Mammary epithelial cell (primary cell): Measurements from ENCODE around the gene ALK.

ENCODE experiments used
- EZH2 ChIP-seq: IDR thresholded peaks from 2 replicates; pipeline ENCODE4 v1.6.1; 2012; ENCODE audit warnings: low read length, inconsistent platforms, borderline replicate concordance
- TF ChIP-seq, protein P1 (sequence below), 2 donors: IDR thresholded peaks in 1 of 2; conservative IDR thresholded peaks in 1 of 2; 2 replicates each; pipeline ENCODE4 v1.5.1; 2011 to 2012; ENCODE audit warnings: inconsistent platforms in 2 of 2, low read length in 2 of 2, mild to moderate bottlenecking in 2 of 2, control low read depth in 1 of 2, low read depth in 1 of 2; ENCODE audit not compliant: insufficient read depth in 1 of 2; ENCODE audit errors: extremely low read depth in 1 of 2

DNA sequence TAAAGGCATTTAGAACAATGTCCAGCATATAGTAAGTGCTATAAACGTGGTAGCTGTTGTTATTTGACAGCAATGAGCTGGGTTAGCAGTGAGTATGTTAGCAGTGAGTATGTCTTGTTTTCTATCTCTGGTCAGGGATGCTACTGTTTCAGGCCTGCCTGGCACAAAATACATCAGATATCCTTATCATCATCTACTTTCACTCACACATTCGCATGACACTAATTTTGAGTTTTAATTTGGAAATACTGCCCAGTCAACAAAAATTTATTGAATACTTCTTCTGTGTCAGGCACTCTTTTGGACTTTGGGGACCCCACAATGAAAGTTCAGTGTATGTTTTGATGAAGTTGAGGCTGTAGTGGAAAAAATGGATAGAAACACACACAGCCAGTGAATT is 404.6 kb downstream of the ALK start:
- TF ChIP-seq EZH2, result no peak
- TF ChIP-seq, protein P1, sequence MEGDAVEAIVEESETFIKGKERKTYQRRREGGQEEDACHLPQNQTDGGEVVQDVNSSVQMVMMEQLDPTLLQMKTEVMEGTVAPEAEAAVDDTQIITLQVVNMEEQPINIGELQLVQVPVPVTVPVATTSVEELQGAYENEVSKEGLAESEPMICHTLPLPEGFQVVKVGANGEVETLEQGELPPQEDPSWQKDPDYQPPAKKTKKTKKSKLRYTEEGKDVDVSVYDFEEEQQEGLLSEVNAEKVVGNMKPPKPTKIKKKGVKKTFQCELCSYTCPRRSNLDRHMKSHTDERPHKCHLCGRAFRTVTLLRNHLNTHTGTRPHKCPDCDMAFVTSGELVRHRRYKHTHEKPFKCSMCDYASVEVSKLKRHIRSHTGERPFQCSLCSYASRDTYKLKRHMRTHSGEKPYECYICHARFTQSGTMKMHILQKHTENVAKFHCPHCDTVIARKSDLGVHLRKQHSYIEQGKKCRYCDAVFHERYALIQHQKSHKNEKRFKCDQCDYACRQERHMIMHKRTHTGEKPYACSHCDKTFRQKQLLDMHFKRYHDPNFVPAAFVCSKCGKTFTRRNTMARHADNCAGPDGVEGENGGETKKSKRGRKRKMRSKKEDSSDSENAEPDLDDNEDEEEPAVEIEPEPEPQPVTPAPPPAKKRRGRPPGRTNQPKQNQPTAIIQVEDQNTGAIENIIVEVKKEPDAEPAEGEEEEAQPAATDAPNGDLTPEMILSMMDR (conservative IDR thresholded peaks at IDR 0.05 in 1 of 2, IDR thresholded peaks at IDR 0.05 in 1 of 2; ENCODE audit: extremely low read depth in 1 of 2, insufficient read depth in 1 of 2, low read depth in 1 of 2, low read length in 2 of 2), result no peak
